ENCODE results near the gene ABCD4. TPM values are rescaled to one million over a fixed set of nuclear protein-coding genes. Genes with fewer than 3 reads are reported as not detected.

ABCD4 gene
- total and polyA plus RNA-seq, 7 experiments from 2014 or later: 26.1 to 109 (median 60.3) TPM

GRCh38 chr14:74263181-74263580 is 39.6 kb downstream of the ABCD4 start:
- POLR2A ChIA-PET: no interaction called here
- Histone ChIP-seq H3K36me3 (ENCODE audit: control insufficient read depth in 2 of 3, insufficient read depth in 3 of 3, low read length in 3 of 3) (no peaks in the 10 kb centered on the region), H3K27ac (ENCODE audit: low read depth, low read length) (no peak overlapping the region), H3K27me3 (ENCODE audit: control insufficient read depth in 2 of 2, insufficient read depth in 2 of 2, low read length in 2 of 2) (no peaks in the 10 kb centered on the region), H3K4me3 (ENCODE audit: low read length) (no peak overlapping the region), H3K9me3 (ENCODE audit: control insufficient read depth in 2 of 3, low read length in 3 of 3) (no peaks in the 10 kb centered on the region), H3K4me1 (ENCODE audit: control insufficient read depth in 2 of 2, insufficient read depth in 2 of 2, low read length in 2 of 2) (no peaks in the 10 kb centered on the region)
- intact Hi-C loops (cut with micrococcal nuclease): no loop called here
- H3K4me3 Mint-ChIP-seq: no peak overlapping the region
- no peaks in the 10 kb centered on the region for H3K4me1 Mint-ChIP-seq
- H3K27me3 Mint-ChIP-seq: peaks cover 0 to 32% (median 0%) of the 10 kb centered on the region in 5 donors
- no peak for DNase-seq
- ATAC-seq: no peak
- no peaks in the 10 kb centered on the region for H3K36me3 Mint-ChIP-seq
- CTCF ChIA-PET: interaction anchor here (0.8 kb wide), 1 partner anchor 9 kb away, joined by 3 read pairs; no protein-coding TSS in a partner anchor
- H3K9me3 Mint-ChIP-seq: no peaks in the 10 kb centered on the region
- no peak overlapping the region for H3K27ac Mint-ChIP-seq

- ChIA-PET CTCF (interaction anchor here (0.8 kb wide), 1 partner anchor 8 kb away, joined by 3 read pairs; no protein-coding TSS in a partner anchor), POLR2A (no interaction called here)
- intact Hi-C loops (cut with micrococcal nuclease): no loop called here
These were observed 40.7 kb downstream of the ABCD4 start for GRCh38 chr14:74262076-74262475.

GRCh38 chr14:74261288-74261687 is 41.4 kb downstream of the ABCD4 start:
- no peaks in the 10 kb centered on the region for H3K9me3 Mint-ChIP-seq
- H3K36me3 Mint-ChIP-seq: no peaks in the 10 kb centered on the region
- peaks cover 0 to 7% (median 4%) of the 10 kb centered on the region in 7 donors for H3K4me1 Mint-ChIP-seq
- ChIA-PET POLR2A (no interaction called here), CTCF (interaction anchor here (0.6 kb wide), 1 partner anchor 16 kb away, joined by 3 read pairs; no protein-coding TSS in a partner anchor)
- DNase-seq: no peak
- no peak overlapping the region for H3K4me3 Mint-ChIP-seq
- intact Hi-C loops (cut with micrococcal nuclease): no loop called here
- peaks cover 0 to 34% (median 0%) of the 10 kb centered on the region in 5 donors for H3K27me3 Mint-ChIP-seq
- no peak for ATAC-seq
- peaks cover 0 to 5% of the 10 kb centered on the region in 2 donors for H3K4me1 ChIP-seq (ENCODE audit: control insufficient read depth in 2 of 2, insufficient read depth in 2 of 2, low read length in 2 of 2)
- no peak overlapping the region for H3K27ac ChIP-seq (ENCODE audit: low read depth, low read length)
- H3K9me3 ChIP-seq (ENCODE audit: control insufficient read depth in 2 of 3, low read length in 3 of 3): no peaks in the 10 kb centered on the region
- no peak overlapping the region for H3K4me3 ChIP-seq (ENCODE audit: low read length)
- H3K27me3 ChIP-seq (ENCODE audit: control insufficient read depth in 2 of 2, insufficient read depth in 2 of 2, low read length in 2 of 2): no peaks in the 10 kb centered on the region
- no peak overlapping the region for H3K27ac Mint-ChIP-seq
- peaks cover 0 to 3% (median 0%) of the 10 kb centered on the region in 3 experiments for H3K36me3 ChIP-seq (ENCODE audit: control insufficient read depth in 2 of 3, insufficient read depth in 3 of 3, low read length in 3 of 3)

More at GRCh38 chr14:74262076-74262475, 40.7 kb downstream of the ABCD4 start:
- Mint-ChIP-seq H3K36me3 (no peaks in the 10 kb centered on the region), H3K4me1 (peaks cover 0 to 3% (median under 1%) of the 10 kb centered on the region in 7 donors), H3K27me3 (peaks cover 0 to 30% (median 0%) of the 10 kb centered on the region in 5 donors), H3K9me3 (no peaks in the 10 kb centered on the region), H3K27ac (no peak overlapping the region), H3K4me3 (no peak overlapping the region)
- no peak overlapping the region for H3K4me3 ChIP-seq (ENCODE audit: low read length)
- H3K4me1 ChIP-seq (ENCODE audit: control insufficient read depth in 2 of 2, insufficient read depth in 2 of 2, low read length in 2 of 2): peaks cover 0 to 3% of the 10 kb centered on the region in 2 donors
- ATAC-seq: no peak
- no peak for DNase-seq
- no peaks in the 10 kb centered on the region for H3K27me3 ChIP-seq (ENCODE audit: control insufficient read depth in 2 of 2, insufficient read depth in 2 of 2, low read length in 2 of 2)
- no peaks in the 10 kb centered on the region for H3K9me3 ChIP-seq (ENCODE audit: control insufficient read depth in 2 of 3, low read length in 3 of 3)
- no peak overlapping the region for H3K27ac ChIP-seq (ENCODE audit: low read depth, low read length)
- H3K36me3 ChIP-seq (ENCODE audit: control insufficient read depth in 2 of 3, insufficient read depth in 3 of 3, low read length in 3 of 3): peaks cover 0 to 3% (median 0%) of the 10 kb centered on the region in 3 experiments

GRCh38 chr14:74260525-74261233 is 42.1 kb downstream of the ABCD4 start:
- Mint-ChIP-seq H3K36me3 (no peaks in the 10 kb centered on the region), H3K9me3 (no peaks in the 10 kb centered on the region), H3K4me1 (peaks cover 0 to 7% (median 4%) of the 10 kb centered on the region in 7 donors), H3K4me3 (peak overlapping the region in 2 of 10 donors; percentile 21 to 51), H3K27ac (no peak overlapping the region), H3K27me3 (peaks cover 0 to 34% (median 0%) of the 10 kb centered on the region in 5 donors)
- Histone ChIP-seq H3K27ac (ENCODE audit: low read depth, low read length) (no peak overlapping the region), H3K9me3 (ENCODE audit: control insufficient read depth in 2 of 3, low read length in 3 of 3) (no peaks in the 10 kb centered on the region), H3K27me3 (ENCODE audit: control insufficient read depth in 2 of 2, insufficient read depth in 2 of 2, low read length in 2 of 2) (no peaks in the 10 kb centered on the region), H3K4me1 (ENCODE audit: control insufficient read depth in 2 of 2, insufficient read depth in 2 of 2, low read length in 2 of 2) (peaks cover 0 to 5% of the 10 kb centered on the region in 2 donors), H3K4me3 (ENCODE audit: low read length) (no peak overlapping the region), H3K36me3 (ENCODE audit: control insufficient read depth in 2 of 3, insufficient read depth in 3 of 3, low read length in 3 of 3) (peaks cover 0 to 3% (median 0%) of the 10 kb centered on the region in 3 experiments)
- ChIA-PET CTCF (interaction anchor here (0.6 kb wide), 1 partner anchor 17 kb away, joined by 3 read pairs; no protein-coding TSS in a partner anchor), POLR2A (no interaction called here)
- ATAC-seq (no peak), DNase-seq (no peak)
- intact Hi-C loops (cut with micrococcal nuclease): no loop called here

GRCh38 chr14:74259513-74259912 is 43.2 kb downstream of the ABCD4 start:
- Mint-ChIP-seq H3K27ac (no peak overlapping the region), H3K27me3 (peaks cover 0 to 41% (median 0%) of the 10 kb centered on the region in 5 donors), H3K36me3 (no peaks in the 10 kb centered on the region), H3K4me1 (peaks cover 0 to 7% (median 4%) of the 10 kb centered on the region in 7 donors), H3K9me3 (no peaks in the 10 kb centered on the region), H3K4me3 (peak overlapping the region in 5 of 10 donors; percentile 51 to 87 (median 80))
- POLR2A ChIA-PET: no interaction called here
- Histone ChIP-seq H3K27ac (ENCODE audit: low read depth, low read length) (no peak overlapping the region), H3K4me3 (ENCODE audit: low read length) (no peak overlapping the region), H3K4me1 (ENCODE audit: control insufficient read depth in 2 of 2, insufficient read depth in 2 of 2, low read length in 2 of 2) (peaks cover 0 to 5% of the 10 kb centered on the region in 2 donors), H3K36me3 (ENCODE audit: control insufficient read depth in 2 of 3, insufficient read depth in 3 of 3, low read length in 3 of 3) (peaks cover 0 to 3% (median 0%) of the 10 kb centered on the region in 3 experiments), H3K9me3 (ENCODE audit: control insufficient read depth in 2 of 3, low read length in 3 of 3) (no peaks in the 10 kb centered on the region), H3K27me3 (ENCODE audit: control insufficient read depth in 2 of 2, insufficient read depth in 2 of 2, low read length in 2 of 2) (no peaks in the 10 kb centered on the region)
- CTCF ChIA-PET: interaction anchor here (1.0 kb wide), 1 partner anchor 43 kb away, joined by 3 read pairs; the partner anchor contains the start of gene ABCD4
- intact Hi-C loops (cut with micrococcal nuclease): no loop called here
- DNase-seq: no peak
- no peak for ATAC-seq

- Histone ChIP-seq H3K27ac (ENCODE audit: low read depth, low read length) (no peak overlapping the region), H3K4me3 (ENCODE audit: low read length) (no peak overlapping the region), H3K27me3 (ENCODE audit: control insufficient read depth in 2 of 2, insufficient read depth in 2 of 2, low read length in 2 of 2) (no peaks in the 10 kb centered on the region), H3K9me3 (ENCODE audit: control insufficient read depth in 2 of 3, low read length in 3 of 3) (no peaks in the 10 kb centered on the region), H3K4me1 (ENCODE audit: control insufficient read depth in 2 of 2, insufficient read depth in 2 of 2, low read length in 2 of 2) (peaks cover 0 to 5% of the 10 kb centered on the region in 2 donors), H3K36me3 (ENCODE audit: control insufficient read depth in 2 of 3, insufficient read depth in 3 of 3, low read length in 3 of 3) (peaks cover 0 to 3% (median 0%) of the 10 kb centered on the region in 3 experiments)
- peak overlapping the region in 8 of 10 donors; percentile 25 to 88 (median 84) for H3K4me3 Mint-ChIP-seq
- peaks cover 0 to 47% (median 0%) of the 10 kb centered on the region in 5 donors for H3K27me3 Mint-ChIP-seq
- intact Hi-C loops (cut with micrococcal nuclease): no loop called here
- no peak overlapping the region for H3K27ac Mint-ChIP-seq
- H3K9me3 Mint-ChIP-seq: no peaks in the 10 kb centered on the region
- POLR2A ChIA-PET: no interaction called here
- H3K36me3 Mint-ChIP-seq: no peaks in the 10 kb centered on the region
- no peak for DNase-seq
- peaks cover 0 to 7% (median 4%) of the 10 kb centered on the region in 7 donors for H3K4me1 Mint-ChIP-seq
- CTCF ChIA-PET: interaction anchor here (1.0 kb wide), 1 partner anchor 44 kb away, joined by 3 read pairs; the partner anchor contains the start of gene ABCD4
- ATAC-seq: no peak
These were observed 44.0 kb downstream of the ABCD4 start for GRCh38 chr14:74258764-74259035.
